Testis (tissue), 2 donors: ENCODE measurements around the gene NETO2.

Experiments used
- POLR2A ChIP-seq: fragments of 450-650 bp; IDR thresholded peaks from one replicate; pipeline ENCODE4 v1.6.1; 2017; ENCODE audit warnings: antibody characterized with exemption, mild to moderate bottlenecking, moderate library complexity
- TF ChIP-seq, protein P1 (sequence below), 3 experiments: fragments of 450-650 bp in 2 of 3; fragments of 200-600 bp in 1 of 3; sonication (generic) in 1 of 3; IDR thresholded peaks; one replicate each; pipeline ENCODE4 v1.5.1; 2016 to 2019; ENCODE audit warnings: antibody characterized with exemption in 3 of 3, mild to moderate bottlenecking in 2 of 3, moderate library complexity in 1 of 3

DNA sequence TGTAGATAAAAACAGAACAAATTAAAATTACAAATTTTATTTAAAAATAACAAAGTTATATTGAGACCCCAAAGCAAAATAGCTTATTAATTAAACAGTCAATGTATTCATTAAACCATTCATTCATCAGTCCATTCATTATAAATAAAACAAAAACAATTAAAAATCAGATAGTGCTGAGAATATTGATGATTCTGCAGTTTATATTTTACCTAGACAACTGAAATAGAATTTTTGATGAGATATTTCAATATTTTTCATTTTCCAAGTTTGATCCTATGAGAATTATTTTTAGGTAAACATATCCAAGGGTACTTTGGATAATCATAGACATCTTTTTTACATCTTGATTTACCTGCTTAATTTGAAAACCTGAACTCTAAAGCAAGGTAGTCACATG lies 15.2 kb upstream of the NETO2 start:
- TF ChIP-seq, protein P1, sequence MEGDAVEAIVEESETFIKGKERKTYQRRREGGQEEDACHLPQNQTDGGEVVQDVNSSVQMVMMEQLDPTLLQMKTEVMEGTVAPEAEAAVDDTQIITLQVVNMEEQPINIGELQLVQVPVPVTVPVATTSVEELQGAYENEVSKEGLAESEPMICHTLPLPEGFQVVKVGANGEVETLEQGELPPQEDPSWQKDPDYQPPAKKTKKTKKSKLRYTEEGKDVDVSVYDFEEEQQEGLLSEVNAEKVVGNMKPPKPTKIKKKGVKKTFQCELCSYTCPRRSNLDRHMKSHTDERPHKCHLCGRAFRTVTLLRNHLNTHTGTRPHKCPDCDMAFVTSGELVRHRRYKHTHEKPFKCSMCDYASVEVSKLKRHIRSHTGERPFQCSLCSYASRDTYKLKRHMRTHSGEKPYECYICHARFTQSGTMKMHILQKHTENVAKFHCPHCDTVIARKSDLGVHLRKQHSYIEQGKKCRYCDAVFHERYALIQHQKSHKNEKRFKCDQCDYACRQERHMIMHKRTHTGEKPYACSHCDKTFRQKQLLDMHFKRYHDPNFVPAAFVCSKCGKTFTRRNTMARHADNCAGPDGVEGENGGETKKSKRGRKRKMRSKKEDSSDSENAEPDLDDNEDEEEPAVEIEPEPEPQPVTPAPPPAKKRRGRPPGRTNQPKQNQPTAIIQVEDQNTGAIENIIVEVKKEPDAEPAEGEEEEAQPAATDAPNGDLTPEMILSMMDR (IDR thresholded peaks at IDR 0.05): no peak
- no peak for TF ChIP-seq POLR2A
